CD4-positive, alpha-beta memory T cell (primary cell): ENCODE data around the gene SRGAP3. TPM values are rescaled to one million over a fixed set of nuclear protein-coding genes. Genes with fewer than 3 reads are reported as not detected.

ENCODE experiments used
- CTCF ChIA-PET: fragments of 350-600 bp; sonication (Branson Sonifier 250); formaldehyde crosslinking; loops from one replicate; lab custom pipeline; 2021; ENCODE audit warnings: inconsistent platforms; ENCODE audit not compliant: partially characterized antibody; lab: Charles Lee
- POLR2A ChIA-PET: fragments of 350-600 bp; sonication (Branson Sonifier 250); formaldehyde crosslinking; loops from one replicate; lab custom pipeline; 2021; ENCODE audit not compliant: partially characterized antibody; lab: Charles Lee
- DNase-seq, 5 donors: peaks; one replicate each; pipeline versions ENCODE4 v3.0.0 to v3.0.0-alpha.2; 2020 to 2022; ENCODE audit warnings: mixed read lengths in 1 of 5
- H3K27ac ChIP-seq: one replicate; pipeline ENCODE4 v1.7.0; 2013; ENCODE audit warnings: low read depth, low read length
- H3K27me3 ChIP-seq: 2 replicates; pipeline ENCODE4 v1.7.0; 2013; ENCODE audit warnings: mild to moderate bottlenecking, low read length, moderate library complexity; ENCODE audit not compliant: insufficient read depth
- H3K36me3 ChIP-seq: 2 replicates; pipeline ENCODE4 v1.7.0; 2013; ENCODE audit warnings: mild to moderate bottlenecking, low read length, moderate library complexity; ENCODE audit not compliant: insufficient read depth
- H3K4me1 ChIP-seq: 2 replicates; pipeline ENCODE4 v1.7.0; 2013; ENCODE audit warnings: mild to moderate bottlenecking, low read length, moderate library complexity; ENCODE audit not compliant: insufficient read depth
- H3K4me3 ChIP-seq, 2 donors: one replicate each; pipeline ENCODE4 v1.7.0; 2013; ENCODE audit warnings: low read length in 2 of 2, mild to moderate bottlenecking in 1 of 2
- H3K9me3 ChIP-seq, 2 donors: one replicate each; pipeline ENCODE4 v1.7.0; 2013; ENCODE audit warnings: low read length in 2 of 2, control low read depth in 1 of 2; ENCODE audit not compliant: control insufficient read depth in 1 of 2
- H3K27ac Mint-ChIP-seq, 7 donors: one replicate each; pipeline ENCODE4 v1.8.0; 2020 to 2021; ENCODE audit warnings: mixed read lengths in 7 of 7, mild to moderate bottlenecking in 6 of 7, inconsistent platforms in 3 of 7, moderate library complexity in 3 of 7
- H3K27me3 Mint-ChIP-seq, 2 donors: one replicate each; pipeline ENCODE4 v1.8.0; 2020 to 2021; ENCODE audit warnings: mixed read lengths in 2 of 2
- H3K36me3 Mint-ChIP-seq, 2 donors: one replicate each; pipeline ENCODE4 v1.8.0; 2020 to 2021; ENCODE audit warnings: mixed read lengths in 2 of 2, inconsistent platforms in 1 of 2, mild to moderate bottlenecking in 1 of 2
- H3K4me1 Mint-ChIP-seq, 4 donors: one replicate each; pipeline ENCODE4 v1.8.0; 2020 to 2021; ENCODE audit warnings: mixed read lengths in 4 of 4, mild to moderate bottlenecking in 1 of 4
- H3K4me3 Mint-ChIP-seq, 8 donors: one replicate each; pipeline ENCODE4 v1.8.0; 2020 to 2021; ENCODE audit warnings: mixed read lengths in 8 of 8, mild to moderate bottlenecking in 7 of 8, moderate library complexity in 6 of 8, inconsistent platforms in 3 of 8
- H3K9me3 Mint-ChIP-seq, 8 donors: one replicate each; pipeline ENCODE4 v1.8.0; 2020 to 2021; ENCODE audit warnings: mixed read lengths in 8 of 8, mild to moderate bottlenecking in 5 of 8, inconsistent platforms in 3 of 8, moderate library complexity in 1 of 8
- intact Hi-C: fragments of 100-400 bp; cut with micrococcal nuclease; formaldehyde crosslinking; loops from one replicate; pipeline ENCODE4 v1.15.1; 2023
- polyA plus RNA-seq, 2 donors: library from polyadenylated mRNA; unstranded; fragments of 300-500 nt; fragmentation: Illumina TruSeq; gene quantifications; one replicate each; pipeline ENCODE4 v1.2.3, GENCODE V29; 2021
- total RNA-seq, 2 experiments: library from RNA; stranded (reverse); gene quantifications; one replicate each; pipeline ENCODE4 v1.2.3, GENCODE V29; 2021

SRGAP3 gene
- total and polyA plus RNA-seq, 4 experiments from 2014 or later: 0.35 to 2.4 (median 1.7) TPM

- DNase-seq: no peak
- H3K9me3 Mint-ChIP-seq: no peaks in the 10 kb centered on the region
- CTCF ChIA-PET: no interaction called here
Observed at GRCh38 chr3:9233814-9234600, 15.4 kb downstream of the SRGAP3 start.

GRCh38 chr3:9233101-9233500 lies 16.3 kb downstream of the SRGAP3 start:
- POLR2A ChIA-PET: no interaction called here
- no peak overlapping the region for H3K27ac ChIP-seq
- no peaks in the 10 kb centered on the region for H3K4me1 ChIP-seq
- no peak overlapping the region for H3K4me3 ChIP-seq
- no peaks in the 10 kb centered on the region for H3K27me3 ChIP-seq
- CTCF ChIA-PET: interaction anchor here (0.6 to 1.4 kb wide), 2 partner anchors 245 to 310 kb away, joined by 4 read pairs; no protein-coding TSS in a partner anchor
- peaks cover 2% of the 10 kb centered on the region in 2 donors for H3K27me3 Mint-ChIP-seq
- H3K9me3 ChIP-seq: no peaks in the 10 kb centered on the region
- no peak overlapping the region for H3K27ac Mint-ChIP-seq
- no peaks in the 10 kb centered on the region for H3K9me3 Mint-ChIP-seq
- H3K36me3 Mint-ChIP-seq: peaks cover 0 to 3% of the 10 kb centered on the region in 2 donors
- DNase-seq: no peak
- intact Hi-C loops: no loop called here
- H3K4me1 Mint-ChIP-seq: no peaks in the 10 kb centered on the region
- no peak overlapping the region for H3K4me3 Mint-ChIP-seq
- no peaks in the 10 kb centered on the region for H3K36me3 ChIP-seq

More at GRCh38 chr3:9233814-9234600, 15.4 kb downstream of the SRGAP3 start:
- POLR2A ChIA-PET: no interaction called here
- Histone ChIP-seq H3K27ac (no peak overlapping the region), H3K27me3 (no peaks in the 10 kb centered on the region), H3K4me1 (no peaks in the 10 kb centered on the region), H3K36me3 (no peaks in the 10 kb centered on the region), H3K9me3 (no peaks in the 10 kb centered on the region), H3K4me3 (no peak overlapping the region)
- H3K27ac Mint-ChIP-seq: peak overlapping the region in 1 of 7 donors; percentile 2
- H3K27me3 Mint-ChIP-seq: peaks cover 2 to 3% of the 10 kb centered on the region in 2 donors
- peaks cover 0 to 3% of the 10 kb centered on the region in 2 donors for H3K36me3 Mint-ChIP-seq
- no peak overlapping the region for H3K4me3 Mint-ChIP-seq
- intact Hi-C loops: no loop called here
- H3K4me1 Mint-ChIP-seq: no peaks in the 10 kb centered on the region

GRCh38 chr3:9231937-9232336 lies 17.5 kb downstream of the SRGAP3 start:
- Histone ChIP-seq H3K4me3 (no peak overlapping the region), H3K27me3 (no peaks in the 10 kb centered on the region), H3K9me3 (no peaks in the 10 kb centered on the region), H3K4me1 (no peaks in the 10 kb centered on the region), H3K36me3 (no peaks in the 10 kb centered on the region), H3K27ac (no peak overlapping the region)
- no peak overlapping the region for H3K27ac Mint-ChIP-seq
- ChIA-PET POLR2A (no interaction called here), CTCF (interaction anchor here (1.4 kb wide), 1 partner anchor 244 kb away, joined by 4 read pairs; no protein-coding TSS in a partner anchor)
- intact Hi-C loops: no loop called here
- H3K9me3 Mint-ChIP-seq: no peaks in the 10 kb centered on the region
- DNase-seq: no peak
- peaks cover 0 to 3% of the 10 kb centered on the region in 2 donors for H3K36me3 Mint-ChIP-seq
- no peak overlapping the region for H3K4me3 Mint-ChIP-seq
- H3K27me3 Mint-ChIP-seq: peaks cover 2 to 3% of the 10 kb centered on the region in 2 donors
- no peaks in the 10 kb centered on the region for H3K4me1 Mint-ChIP-seq

- H3K36me3 Mint-ChIP-seq: peaks cover 0 to 3% of the 10 kb centered on the region in 2 donors
- Histone ChIP-seq H3K4me3 (no peak overlapping the region), H3K36me3 (no peaks in the 10 kb centered on the region), H3K9me3 (no peaks in the 10 kb centered on the region), H3K4me1 (no peaks in the 10 kb centered on the region), H3K27ac (no peak overlapping the region), H3K27me3 (no peaks in the 10 kb centered on the region)
- intact Hi-C loops: no loop called here
- H3K4me1 Mint-ChIP-seq: no peaks in the 10 kb centered on the region
- H3K9me3 Mint-ChIP-seq: no peaks in the 10 kb centered on the region
- H3K27me3 Mint-ChIP-seq: peaks cover 2 to 3% of the 10 kb centered on the region in 2 donors
- POLR2A ChIA-PET: no interaction called here
- no peak overlapping the region for H3K4me3 Mint-ChIP-seq
- no peak for DNase-seq
- H3K27ac Mint-ChIP-seq: no peak overlapping the region
- CTCF ChIA-PET: no interaction called here
Observed at GRCh38 chr3:9231471-9231870, 18.0 kb downstream of the SRGAP3 start.

GRCh38 chr3:9231006-9231405 lies 18.4 kb downstream of the SRGAP3 start:
- peaks cover 2 to 3% of the 10 kb centered on the region in 2 donors for H3K27me3 Mint-ChIP-seq
- Histone ChIP-seq H3K4me1 (no peaks in the 10 kb centered on the region), H3K9me3 (no peaks in the 10 kb centered on the region), H3K27ac (no peak overlapping the region), H3K36me3 (no peaks in the 10 kb centered on the region), H3K4me3 (no peak overlapping the region), H3K27me3 (no peaks in the 10 kb centered on the region)
- CTCF ChIA-PET: no interaction called here
- no peak overlapping the region for H3K4me3 Mint-ChIP-seq
- POLR2A ChIA-PET: no interaction called here
- DNase-seq: no peak
- no peaks in the 10 kb centered on the region for H3K4me1 Mint-ChIP-seq
- intact Hi-C loops: no loop called here
- H3K36me3 Mint-ChIP-seq: peaks cover 0 to 3% of the 10 kb centered on the region in 2 donors
- H3K9me3 Mint-ChIP-seq: no peaks in the 10 kb centered on the region
- no peak overlapping the region for H3K27ac Mint-ChIP-seq

- no peak overlapping the region for H3K27ac Mint-ChIP-seq
- no peaks in the 10 kb centered on the region for H3K27me3 ChIP-seq
- H3K27ac ChIP-seq: no peak overlapping the region
- ChIA-PET POLR2A (no interaction called here), CTCF (no interaction called here)
- no peak for DNase-seq
- H3K36me3 ChIP-seq: no peaks in the 10 kb centered on the region
- H3K4me3 Mint-ChIP-seq: no peak overlapping the region
- H3K9me3 Mint-ChIP-seq: no peaks in the 10 kb centered on the region
- no peaks in the 10 kb centered on the region for H3K4me1 ChIP-seq
- intact Hi-C loops: no loop called here
- H3K9me3 ChIP-seq: no peaks in the 10 kb centered on the region
- H3K27me3 Mint-ChIP-seq: peaks cover 0 to 3% of the 10 kb centered on the region in 2 donors
- no peaks in the 10 kb centered on the region for H3K4me1 Mint-ChIP-seq
- peaks cover 0 to 3% of the 10 kb centered on the region in 2 donors for H3K36me3 Mint-ChIP-seq
- no peak overlapping the region for H3K4me3 ChIP-seq
Observed at GRCh38 chr3:9230596-9230995, 18.9 kb downstream of the SRGAP3 start.

GRCh38 chr3:9229879-9230278 lies 19.6 kb downstream of the SRGAP3 start:
- H3K36me3 Mint-ChIP-seq: no peaks in the 10 kb centered on the region
- Histone ChIP-seq H3K4me3 (no peak overlapping the region), H3K27me3 (no peaks in the 10 kb centered on the region), H3K27ac (no peak overlapping the region), H3K36me3 (no peaks in the 10 kb centered on the region), H3K9me3 (no peaks in the 10 kb centered on the region), H3K4me1 (no peaks in the 10 kb centered on the region)
- no peaks in the 10 kb centered on the region for H3K4me1 Mint-ChIP-seq
- CTCF ChIA-PET: interaction anchor here (2.0 kb wide), 1 partner anchor 73 kb away, joined by 6 read pairs; no protein-coding TSS in a partner anchor
- H3K4me3 Mint-ChIP-seq: no peak overlapping the region
- peaks cover 0 to 3% of the 10 kb centered on the region in 2 donors for H3K27me3 Mint-ChIP-seq
- H3K9me3 Mint-ChIP-seq: no peaks in the 10 kb centered on the region
- intact Hi-C loops: no loop called here
- no peak overlapping the region for H3K27ac Mint-ChIP-seq
- POLR2A ChIA-PET: no interaction called here
- no peak for DNase-seq
